SH-SY5Y (cell line): Measurements from ENCODE around the gene LGI2.

Experiments
- GATA2 ChIP-seq: IDR thresholded peaks from 2 replicates; pipeline ENCODE4 v1.6.1; 2011; ENCODE audit warnings: mild to moderate bottlenecking, low read depth, low read length
- GATA3 ChIP-seq: IDR thresholded peaks from 2 replicates; pipeline ENCODE4 v1.6.1; 2011; ENCODE audit warnings: low read depth, mild to moderate bottlenecking, low read length, moderate library complexity

- TF ChIP-seq GATA3 (no peak), GATA2 (no peak)
These were observed 45.9 kb downstream of the LGI2 start for GRCh38 chr4:24984602-24985532.
